ENCODE measurements around the gene MPLKIP. TPM values are rescaled to one million over a fixed set of nuclear protein-coding genes. Genes with fewer than 3 reads are reported as not detected.
"Not testable (repeated sequence)": the region's sequence is repeated elsewhere in the genome, so short reads cannot be mapped to it uniquely, and the experiment has no call there.

The MPLKIP gene
- total RNA-seq, 1 experiment from 2014 or later = 32.8 TPM

- not testable (repeated sequence) for H3K36me3 ChIP-seq
Observed at GRCh38 chr7:40139891-40140290, 5.5 kb upstream of the MPLKIP start.

DNA sequence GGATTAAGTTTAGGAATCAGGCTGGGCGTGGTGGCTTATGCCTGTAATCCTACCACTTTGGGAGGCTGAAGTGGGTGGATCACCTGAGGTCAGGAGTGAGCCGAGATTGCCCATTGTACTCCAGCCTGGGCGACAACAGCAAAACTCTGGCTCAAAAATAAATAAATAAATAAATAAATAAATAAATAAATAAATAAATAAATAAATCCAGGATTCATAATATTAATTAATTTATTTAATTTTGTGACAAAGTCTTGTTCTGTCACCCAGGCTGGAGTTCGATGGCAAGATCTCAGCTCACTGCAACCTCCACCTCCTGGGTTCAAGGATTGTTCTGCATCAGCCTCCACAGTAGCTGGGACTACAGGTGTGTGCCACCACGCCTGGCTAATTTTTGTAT, 4.6 kb upstream of the MPLKIP start:
- Histone ChIP-seq H3K36me3 (no peaks in the 10 kb centered on the region), H3K4me3 (no peak overlapping the region), H3K9me3 (no peaks in the 10 kb centered on the region), H3K27me3 (no peaks in the 10 kb centered on the region)
- DNase-seq = no peak

More at GRCh38 chr7:40139891-40140290, 5.5 kb upstream of the MPLKIP start:
- H3K4me3 ChIP-seq, H3K27me3 ChIP-seq, DNase-seq, H3K9me3 ChIP-seq: not testable (repeated sequence)

GRCh38 chr7:40137563-40137962, 3.1 kb upstream of the MPLKIP start:
- DNase-seq = no peak
- H3K9me3 ChIP-seq = no peaks in the 10 kb centered on the region
- peaks cover 2% of the 10 kb centered on the region for H3K36me3 ChIP-seq
- H3K27me3 ChIP-seq = no peaks in the 10 kb centered on the region
- H3K4me3 ChIP-seq = no peak overlapping the region

DNA sequence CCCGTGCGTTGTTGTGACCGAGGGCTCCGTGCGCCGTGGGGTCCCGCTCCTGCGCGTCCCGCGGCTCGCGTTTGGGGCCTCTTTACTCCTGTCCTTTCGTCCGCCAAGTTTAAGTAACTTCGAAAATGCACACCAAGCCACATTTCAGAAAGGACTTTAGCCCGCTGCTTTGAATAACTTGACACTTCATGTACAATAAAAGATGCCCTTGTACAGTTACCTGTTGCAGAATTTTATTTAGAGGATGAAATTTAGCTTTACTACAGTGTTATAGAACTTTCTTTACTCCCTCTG, 842 bp upstream of the MPLKIP start:
- no peaks in the 10 kb centered on the region for H3K9me3 ChIP-seq
- no peaks in the 10 kb centered on the region for H3K27me3 ChIP-seq
- DNase-seq = peak; percentile 19
- H3K4me3 ChIP-seq = peak overlapping the region; percentile 95
- peaks cover 14% of the 10 kb centered on the region for H3K36me3 ChIP-seq

GRCh38 chr7:40133561-40134427, 628 bp downstream of the MPLKIP start:
- Histone ChIP-seq H3K27me3 (no peaks in the 10 kb centered on the region), H3K9me3 (no peaks in the 10 kb centered on the region), H3K36me3 (peaks cover 14% of the 10 kb centered on the region), H3K4me3 (peak overlapping the region; percentile 95)
- DNase-seq = no peak

- no peak overlapping the region for H3K4me3 ChIP-seq
- no peaks in the 10 kb centered on the region for H3K27me3 ChIP-seq
- no peaks in the 10 kb centered on the region for H3K9me3 ChIP-seq
- DNase-seq = no peak
- H3K36me3 ChIP-seq = no peaks in the 10 kb centered on the region
Observed at GRCh38 chr7:40122940-40123254, 11.5 kb downstream of the MPLKIP start.

DNA sequence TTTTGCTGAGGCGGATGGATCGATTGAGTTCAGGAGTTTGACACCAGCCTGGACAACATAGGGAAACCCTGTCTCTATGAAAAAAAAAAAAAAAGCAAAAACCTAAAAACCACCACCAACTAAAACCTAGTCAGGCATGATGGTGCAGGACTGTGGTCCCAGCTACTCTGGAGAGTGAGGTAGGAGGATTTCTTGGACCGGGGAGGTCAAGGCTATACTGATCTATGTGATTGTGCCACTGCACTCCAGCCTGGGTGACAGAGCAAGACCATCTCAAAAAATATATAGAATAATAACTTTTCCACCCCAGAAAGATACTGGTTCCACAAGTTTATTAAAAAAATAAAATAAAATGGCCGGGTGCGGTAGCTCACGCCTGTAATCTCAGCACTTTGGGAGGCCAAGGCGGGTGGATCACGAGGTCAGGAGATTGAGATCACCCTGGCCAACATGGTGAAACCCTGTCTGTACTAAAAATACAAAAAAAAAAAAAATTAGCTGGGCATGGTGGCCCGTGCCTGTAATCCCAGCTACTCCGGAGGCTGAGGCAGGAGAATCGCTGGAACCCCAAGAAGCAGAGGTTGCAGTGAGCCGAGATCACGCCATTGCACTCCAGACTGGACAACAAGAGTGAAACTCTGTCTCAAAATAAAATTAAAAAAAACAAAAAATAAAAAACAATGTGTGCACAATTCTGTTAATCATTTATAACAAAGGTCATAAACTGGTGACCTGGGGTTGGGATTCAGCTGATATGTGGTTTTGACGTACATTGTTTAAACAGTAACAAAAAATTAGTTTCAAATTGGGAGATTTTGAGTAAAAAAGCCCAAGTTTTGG, 12.1 kb downstream of the MPLKIP start:
- not testable (repeated sequence) for H3K27me3 ChIP-seq, H3K9me3 ChIP-seq, H3K36me3 ChIP-seq, DNase-seq, H3K4me3 ChIP-seq

- H3K36me3 ChIP-seq = no peaks in the 10 kb centered on the region
Observed at GRCh38 chr7:40120020-40120419, 14.4 kb downstream of the MPLKIP start.

GRCh38 chr7:40118201-40118600, 16.2 kb downstream of the MPLKIP start:
- not testable (repeated sequence) for H3K4me3 ChIP-seq, H3K36me3 ChIP-seq, DNase-seq, H3K9me3 ChIP-seq, H3K27me3 ChIP-seq

More at GRCh38 chr7:40120020-40120419, 14.4 kb downstream of the MPLKIP start:
- Histone ChIP-seq H3K4me3 (no peak overlapping the region), H3K9me3 (no peaks in the 10 kb centered on the region), H3K27me3 (no peaks in the 10 kb centered on the region)
- no peak for DNase-seq

- H3K27me3 ChIP-seq, H3K4me3 ChIP-seq, H3K36me3 ChIP-seq, DNase-seq, H3K9me3 ChIP-seq: not testable (repeated sequence)
Observed at GRCh38 chr7:40117199-40117598, 17.2 kb downstream of the MPLKIP start.

GRCh38 chr7:40115936-40116335, 18.5 kb downstream of the MPLKIP start:
- no peaks in the 10 kb centered on the region for H3K36me3 ChIP-seq
- no peak overlapping the region for H3K4me3 ChIP-seq
- no peaks in the 10 kb centered on the region for H3K9me3 ChIP-seq
- no peak for DNase-seq
- H3K27me3 ChIP-seq = no peaks in the 10 kb centered on the region

DNA sequence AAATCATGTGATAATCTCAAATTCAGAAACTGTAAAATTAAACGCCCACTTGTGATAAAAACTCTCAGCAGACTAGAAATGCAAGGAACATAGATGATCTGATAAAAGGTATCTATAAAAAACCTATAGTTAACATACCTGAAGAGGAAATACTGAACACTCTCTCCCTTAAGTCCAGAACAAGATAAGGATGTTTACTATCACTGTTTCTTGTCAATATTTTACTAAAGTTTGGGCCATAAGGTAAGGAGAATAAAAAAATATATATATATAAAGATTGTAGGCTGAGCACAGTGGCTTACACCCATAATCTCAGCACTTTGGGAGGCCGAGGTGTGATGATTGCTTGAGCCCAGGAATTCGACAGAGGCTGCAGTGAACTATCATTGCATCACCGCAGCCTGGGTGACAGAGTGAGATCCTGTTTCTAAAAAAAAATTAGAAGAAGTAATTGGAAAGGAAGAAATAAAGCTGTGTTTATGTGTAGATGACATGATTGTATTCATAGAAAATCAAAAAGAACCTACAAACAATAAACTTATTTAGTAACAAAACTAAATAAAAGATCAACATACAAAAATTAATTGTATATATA, 28.4 kb downstream of the MPLKIP start:
- Histone ChIP-seq H3K27me3 (no peaks in the 10 kb centered on the region), H3K36me3 (no peaks in the 10 kb centered on the region; the same call in none of the 2 replicates), H3K4me3 (no peak overlapping the region), H3K9me3 (no peaks in the 10 kb centered on the region)
- DNase-seq = no peak

- no peaks in the 10 kb centered on the region for H3K9me3 ChIP-seq
- no peaks in the 10 kb centered on the region; the same call in none of the 2 replicates for H3K36me3 ChIP-seq
- no peak overlapping the region for H3K4me3 ChIP-seq
- no peaks in the 10 kb centered on the region for H3K27me3 ChIP-seq
- DNase-seq = no peak
Observed at GRCh38 chr7:40102897-40103296, 31.5 kb downstream of the MPLKIP start.

DNA sequence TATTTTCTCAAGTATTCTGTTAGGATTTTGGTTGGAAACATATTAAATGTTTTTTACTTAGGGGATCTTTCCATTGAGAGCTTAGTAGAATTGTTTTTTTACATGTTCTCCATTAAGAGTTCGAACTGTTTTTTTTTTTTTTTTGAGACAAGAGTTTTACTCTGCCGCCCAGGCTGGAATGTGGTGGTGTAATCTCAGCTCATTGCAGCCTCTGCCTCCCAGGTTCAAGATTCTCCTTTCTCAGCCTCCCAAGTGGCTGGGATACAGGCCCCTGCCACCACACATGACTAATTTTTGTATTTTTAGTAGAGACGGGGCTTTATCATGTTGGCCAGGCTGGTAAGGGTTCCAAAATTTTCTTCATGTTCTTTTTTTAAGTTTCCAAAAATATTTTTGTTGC, 33.2 kb downstream of the MPLKIP start:
- no peak for DNase-seq
- H3K4me3 ChIP-seq = no peak overlapping the region
- no peaks in the 10 kb centered on the region for H3K9me3 ChIP-seq
- H3K36me3 ChIP-seq = peaks cover 3% of the 10 kb centered on the region
- H3K27me3 ChIP-seq = no peaks in the 10 kb centered on the region

GRCh38 chr7:40099837-40100236, 34.6 kb downstream of the MPLKIP start:
- Histone ChIP-seq H3K4me3 (no peak overlapping the region), H3K27me3 (no peaks in the 10 kb centered on the region), H3K9me3 (no peaks in the 10 kb centered on the region), H3K36me3 (peaks cover 12% of the 10 kb centered on the region)
- no peak for DNase-seq

- peaks cover 22% of the 10 kb centered on the region for H3K36me3 ChIP-seq
- H3K4me3 ChIP-seq = no peak overlapping the region
- DNase-seq = no peak
- no peaks in the 10 kb centered on the region for H3K27me3 ChIP-seq
- no peaks in the 10 kb centered on the region for H3K9me3 ChIP-seq
Observed at GRCh38 chr7:40098810-40099209, 35.6 kb downstream of the MPLKIP start.

DNA sequence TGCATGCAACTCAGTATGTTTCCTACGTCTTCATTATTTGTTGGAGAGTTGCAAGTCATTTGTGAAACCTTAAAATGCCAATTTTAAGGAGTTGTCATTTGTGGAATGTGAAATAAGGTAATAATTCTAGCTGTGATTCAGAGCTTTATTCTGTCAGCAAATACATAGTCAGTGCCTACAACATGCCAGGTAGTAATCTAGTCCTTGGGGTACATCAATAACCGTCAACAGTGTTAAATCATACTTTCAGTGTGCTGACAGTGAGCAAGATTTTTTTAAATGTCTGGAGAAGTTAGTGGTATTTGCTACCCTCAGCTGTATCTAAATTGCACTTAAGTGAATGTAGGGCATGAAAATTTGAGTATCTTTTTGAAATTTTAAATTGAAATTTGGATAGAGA, 36.7 kb downstream of the MPLKIP start:
- DNase-seq = no peak
- no peaks in the 10 kb centered on the region for H3K9me3 ChIP-seq
- H3K27me3 ChIP-seq = no peaks in the 10 kb centered on the region
- peaks cover 30% of the 10 kb centered on the region for H3K36me3 ChIP-seq
- no peak overlapping the region for H3K4me3 ChIP-seq

Data from MG63 (cell line).